Lower leg skin (tissue), 4 donors: ENCODE results near the gene EZR. TPM values are rescaled to one million over a fixed set of nuclear protein-coding genes. Genes with fewer than 3 reads are reported as not detected.

ENCODE experiments used
- DNase-seq, 2 donors: peaks; one replicate each; pipeline ENCODE4 v3.0.0-alpha.2; 2019; ENCODE audit warnings: low spot score in 2 of 2
- H3K4me3 ChIP-seq: fragments of 200-600 bp; sonication (generic); 2 replicates; pipeline ENCODE4 v1.5.1; 2017; ENCODE audit warnings: mild to moderate bottlenecking, low read depth; ENCODE audit not compliant: poor library complexity, severe bottlenecking
- CTCF ChIP-seq, 3 donors: fragments of 450-650 bp; IDR thresholded peaks; one replicate each; pipeline ENCODE4 v1.5.1; 2016; ENCODE audit warnings: antibody characterized with exemption in 3 of 3, mild to moderate bottlenecking in 3 of 3, moderate library complexity in 2 of 3
- POLR2A ChIP-seq, 2 donors: fragments of 450-650 bp; IDR thresholded peaks; one replicate each; pipeline ENCODE4 v1.6.1; 2016 to 2017; ENCODE audit warnings: antibody characterized with exemption in 2 of 2, mild to moderate bottlenecking in 1 of 2, moderate library complexity in 1 of 2
- WGBS, 2 donors: methylation state at CpG; one replicate each; pipeline ENCODE4 v1.1.5; 2018; 5-methylcytosine and 5-hydroxymethylcytosine counted together
- intact Hi-C: fragments of 100-400 bp; cut with DNase I; formaldehyde crosslinking; loops from one replicate; pipeline ENCODE4 v1.15.0; 2023; ENCODE audit warnings: low total_unique reads
- total RNA-seq, 4 donors: library from RNA; depleted of rRNA; stranded (reverse); fragments of >200 nt; gene quantifications; one replicate each; pipeline ENCODE4 v1.1.0, GENCODE V29; 2016

Gene EZR
- total RNA-seq, 4 donors from 2014 or later = 200 to 235 (median 212) TPM

- TF ChIP-seq CTCF (IDR thresholded peaks at IDR 0.05) (no peak), POLR2A (IDR thresholded peaks at IDR 0.05) (no peak)
- DNase-seq = peak in 1 of 2 donors; percentile 76
- no peak overlapping the region for H3K4me3 ChIP-seq
- WGBS, 2 donors = 53 to 57% methylated on average over 2 of the region's 2 CpGs
- intact Hi-C loops = no loop called here
These were observed 3.8 kb downstream of the EZR start for GRCh38 chr6:158815379-158815724.

- WGBS, 2 donors = 82 to 83% methylated on average over 3 of the region's 3 CpGs
- peak in 1 of 2 donors; percentile 50 for DNase-seq
- no peak for TF ChIP-seq POLR2A (IDR thresholded peaks at IDR 0.05)
- TF ChIP-seq CTCF (IDR thresholded peaks at IDR 0.05) = no peak
- H3K4me3 ChIP-seq = no peak overlapping the region
- intact Hi-C loops = no loop called here
These were observed 6.1 kb downstream of the EZR start for GRCh38 chr6:158813032-158813431.

- TF ChIP-seq POLR2A (IDR thresholded peaks at IDR 0.05) (no peak), CTCF (IDR thresholded peaks at IDR 0.05) (no peak)
- peak; percentile 49 to 82 for DNase-seq
- WGBS, 2 donors = 49 to 54% methylated on average over 5 of the region's 5 CpGs
- intact Hi-C loops = no loop called here
- H3K4me3 ChIP-seq = no peak overlapping the region
These were observed 6.6 kb downstream of the EZR start for GRCh38 chr6:158812611-158813010.

- 67 to 71% methylated on average over 9 of the region's 9 CpGs for WGBS, 2 donors
- TF ChIP-seq CTCF (IDR thresholded peaks at IDR 0.05) (no peak), POLR2A (IDR thresholded peaks at IDR 0.05) (no peak)
- no peak overlapping the region for H3K4me3 ChIP-seq
- intact Hi-C loops = no loop called here
- no peak for DNase-seq
These were observed 8.7 kb downstream of the EZR start for GRCh38 chr6:158810155-158811095.

- H3K4me3 ChIP-seq = no peak overlapping the region
- WGBS, 2 donors = 57 to 60% methylated on average over 8 of the region's 8 CpGs
- intact Hi-C loops = no loop called here
- peak in 1 of 2 donors; percentile 62 for DNase-seq
- TF ChIP-seq CTCF (IDR thresholded peaks at IDR 0.05) (no peak), POLR2A (IDR thresholded peaks at IDR 0.05) (no peak)
These were observed 10.1 kb downstream of the EZR start for GRCh38 chr6:158808941-158809678.
